ENCODE measurements around the gene TAF7. TPM values are rescaled to one million over a fixed set of nuclear protein-coding genes. Genes with fewer than 3 reads are reported as not detected.
"Not testable (repeated sequence)": the region's sequence is repeated elsewhere in the genome, so short reads cannot be mapped to it uniquely, and the experiment has no call there.

Gene TAF7
- total RNA-seq, 1 experiment from 2014 or later: 48.1 TPM

DNA sequence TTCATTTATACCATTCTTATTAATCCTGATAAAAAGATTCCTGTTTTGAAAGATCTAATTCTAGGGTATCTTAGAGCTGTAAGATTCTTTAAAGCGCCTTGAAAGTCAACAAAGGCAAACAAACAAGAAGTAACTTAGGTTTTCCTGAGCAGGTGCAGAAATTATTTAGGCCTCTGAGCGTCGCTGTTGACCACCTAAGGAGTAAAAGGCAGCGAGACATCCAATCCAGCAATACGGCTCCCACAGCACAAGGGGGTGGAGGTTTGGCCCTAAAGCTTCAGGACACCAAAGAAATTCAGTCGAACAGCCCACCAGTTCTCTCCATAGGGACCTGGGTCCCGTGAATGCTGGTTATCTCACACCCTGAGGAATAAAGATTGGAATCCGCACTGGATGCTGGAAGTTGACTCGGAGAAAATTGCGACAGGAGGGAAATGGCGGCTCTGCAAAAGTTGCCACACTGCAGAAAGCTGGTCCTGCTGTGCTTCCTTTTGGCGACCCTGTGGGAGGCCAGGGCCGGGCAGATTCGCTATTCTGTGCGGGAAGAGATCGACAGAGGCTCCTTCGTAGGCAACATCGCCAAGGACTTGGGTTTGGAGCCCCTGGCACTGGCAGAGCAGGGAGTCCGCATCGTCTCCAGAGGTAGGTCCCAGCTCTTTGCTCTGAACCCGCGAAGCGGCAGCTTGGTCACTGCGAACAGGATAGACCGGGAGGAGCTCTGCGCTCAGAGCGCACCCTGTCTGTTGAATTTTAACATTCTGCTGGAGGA lies 18.1 kb upstream of the TAF7 start, which contains the start of gene PCDHGA2:
Gene PCDHGA2 (plus strand): TSS at position 223 of the 769 bp plus-strand sequence.
- peak; percentile 36 for DNase-seq (ENCODE audit: low read depth)

DNA sequence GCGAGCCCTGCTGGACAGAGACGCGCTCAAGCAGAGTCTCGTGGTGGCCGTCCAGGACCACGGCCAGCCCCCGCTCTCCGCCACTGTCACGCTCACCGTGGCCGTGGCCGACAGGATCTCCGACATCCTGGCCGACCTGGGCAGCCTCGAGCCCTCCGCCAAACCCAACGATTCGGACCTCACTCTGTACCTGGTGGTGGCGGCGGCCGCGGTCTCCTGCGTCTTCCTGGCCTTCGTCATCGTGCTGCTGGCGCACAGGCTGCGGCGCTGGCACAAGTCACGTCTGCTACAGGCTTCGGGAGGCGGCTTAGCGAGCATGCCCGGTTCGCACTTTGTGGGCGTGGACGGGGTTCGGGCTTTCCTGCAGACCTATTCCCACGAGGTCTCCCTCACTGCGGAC lies 12.0 kb upstream of the TAF7 start:
- not testable (repeated sequence) for DNase-seq (ENCODE audit: low read depth)

GRCh38 chr5:141330299-141331080 lies 9.9 kb upstream of the TAF7 start, which contains the start of gene PCDHGA1:
TSS of gene PCDHGA1 (plus strand) at chr5:141330514.
- DNase-seq (ENCODE audit: low read depth): peak; percentile 45

DNA sequence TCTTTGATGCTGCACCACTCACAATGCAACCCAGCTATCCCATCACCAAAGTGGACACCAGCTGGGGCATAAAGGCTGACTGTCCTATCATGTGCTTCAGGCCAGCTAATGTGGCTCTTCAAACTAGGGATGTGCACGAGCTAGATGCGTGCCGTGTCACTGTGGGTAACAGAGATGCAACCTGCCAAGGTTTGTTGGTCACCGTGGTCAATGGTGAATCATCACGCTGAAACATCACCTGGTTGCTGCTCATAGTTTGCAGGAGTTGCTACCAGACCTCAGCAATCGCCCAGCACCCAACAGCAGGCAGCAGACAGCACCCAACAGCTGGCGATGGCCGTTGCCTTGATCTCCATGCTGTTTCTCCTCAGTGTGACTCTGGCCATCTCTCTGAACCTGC lies 7.6 kb upstream of the TAF7 start:
- DNase-seq (ENCODE audit: low read depth): no peak

GRCh38 chr5:141326088-141326854 lies 5.7 kb upstream of the TAF7 start:
- DNase-seq (ENCODE audit: low read depth): peak; percentile 40

DNA sequence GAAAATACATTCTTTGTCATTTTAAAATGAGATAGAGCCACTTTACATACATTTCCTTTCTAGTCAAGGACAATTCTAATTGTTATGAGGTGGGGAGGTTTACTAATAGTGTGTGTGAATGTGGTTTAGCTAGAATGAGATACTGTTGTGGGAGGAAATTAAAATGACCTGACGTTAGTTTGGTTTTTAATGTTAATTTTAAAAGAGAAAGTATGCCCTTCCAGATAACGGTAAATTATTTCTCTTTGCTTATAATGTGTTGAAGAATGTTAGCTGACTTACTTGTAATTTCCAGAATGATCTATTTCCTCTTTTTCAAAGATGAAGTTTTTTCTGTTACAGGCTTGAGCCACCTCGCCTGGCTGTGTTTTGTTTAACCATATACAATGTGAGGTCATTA lies 1.7 kb upstream of the TAF7 start:
- no peak for DNase-seq (ENCODE audit: low read depth)

DNA sequence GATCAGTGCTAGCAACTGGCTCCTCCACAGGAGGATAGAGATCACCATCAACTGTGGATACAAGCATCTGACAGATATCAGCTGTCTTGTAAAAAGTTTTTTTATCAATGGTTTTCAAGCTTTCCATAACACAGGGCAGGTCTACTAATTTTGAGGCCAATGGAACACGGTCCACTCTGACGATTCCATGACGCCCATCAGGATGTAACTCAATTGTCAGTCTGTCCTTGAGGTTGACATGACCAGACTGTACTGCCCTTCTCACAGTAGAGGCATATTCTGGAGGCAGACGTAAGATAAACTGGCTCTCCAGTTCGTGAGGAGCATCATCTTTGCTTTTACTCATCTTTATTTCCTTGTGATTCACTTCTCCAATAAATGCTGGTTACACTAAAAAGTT lies 885 bp downstream of the TAF7 start:
- DNase-seq (ENCODE audit: low read depth): no peak

DNA sequence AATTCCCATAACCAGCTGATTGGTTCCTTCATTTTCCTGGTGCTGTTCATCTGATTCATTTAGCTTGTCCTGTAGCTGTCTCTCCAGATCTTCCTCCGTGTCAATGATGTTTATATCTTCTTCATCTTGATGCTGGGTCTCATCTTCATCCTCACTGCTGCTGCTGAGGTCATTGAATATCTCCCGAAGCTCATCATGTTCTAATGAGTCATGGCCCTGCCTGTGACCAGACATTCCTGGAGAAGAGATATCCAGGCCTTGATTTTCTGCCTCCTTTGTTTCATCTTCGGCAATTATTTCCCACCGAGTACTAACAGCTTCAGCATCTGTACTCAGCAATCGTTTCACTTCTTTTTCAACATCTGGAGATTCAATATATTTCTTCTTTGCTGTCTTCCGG lies 1.4 kb downstream of the TAF7 start:
- DNase-seq (ENCODE audit: low read depth): no peak

- DNase-seq (ENCODE audit: low read depth): not testable (repeated sequence)
These were observed 3.6 kb downstream of the TAF7 start for GRCh38 chr5:141316963-141317362.

DNA sequence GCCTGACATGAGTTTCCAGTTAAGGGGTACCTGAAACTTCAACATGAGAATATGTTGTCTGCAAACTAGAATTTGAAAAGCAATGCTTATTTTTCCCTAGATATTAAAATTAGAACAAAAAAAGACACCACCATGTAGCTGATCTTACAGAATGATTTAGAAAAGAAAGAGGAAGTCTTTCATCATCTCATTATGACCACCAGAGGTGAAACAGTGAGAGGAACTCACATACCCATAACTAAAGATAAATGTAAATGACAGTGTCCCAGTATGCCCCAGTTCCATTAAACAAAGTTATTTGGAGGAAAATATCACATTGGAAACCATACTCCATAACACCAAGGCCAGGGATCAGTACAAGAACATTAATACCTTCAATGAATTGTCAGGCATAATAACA lies 6.9 kb downstream of the TAF7 start:
- DNase-seq (ENCODE audit: low read depth): no peak

GRCh38 chr5:141306630-141307029 lies 14.0 kb downstream of the TAF7 start:
- no peak for DNase-seq (ENCODE audit: low read depth)

DNA sequence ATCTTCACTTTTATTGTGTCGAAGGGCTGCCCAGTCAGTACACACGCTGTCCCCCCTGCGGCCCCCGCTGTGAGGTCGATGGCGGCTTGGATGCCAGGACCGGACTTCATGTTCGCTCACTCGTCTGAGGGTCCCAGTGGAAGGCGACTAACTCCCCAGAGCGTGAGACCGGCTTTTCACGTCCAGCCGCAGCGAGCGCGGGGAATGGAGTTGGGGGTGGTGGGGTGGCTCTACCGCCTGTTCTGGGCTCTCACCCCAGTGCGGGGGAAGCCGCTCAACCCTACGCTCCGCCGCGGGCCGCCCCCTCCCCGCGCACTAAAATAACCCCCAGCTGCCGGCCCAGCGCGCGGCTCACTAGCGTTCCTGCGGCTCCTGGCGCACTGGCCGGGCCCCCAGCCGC lies 16.8 kb downstream of the TAF7 start, which contains the start of gene SLC25A2:
Gene SLC25A2 (minus strand): TSS at position 294 of the 400 bp plus-strand sequence. CDS start 184 bp downstream, at position 110.
- DNase-seq (ENCODE audit: low read depth): no peak

DNA sequence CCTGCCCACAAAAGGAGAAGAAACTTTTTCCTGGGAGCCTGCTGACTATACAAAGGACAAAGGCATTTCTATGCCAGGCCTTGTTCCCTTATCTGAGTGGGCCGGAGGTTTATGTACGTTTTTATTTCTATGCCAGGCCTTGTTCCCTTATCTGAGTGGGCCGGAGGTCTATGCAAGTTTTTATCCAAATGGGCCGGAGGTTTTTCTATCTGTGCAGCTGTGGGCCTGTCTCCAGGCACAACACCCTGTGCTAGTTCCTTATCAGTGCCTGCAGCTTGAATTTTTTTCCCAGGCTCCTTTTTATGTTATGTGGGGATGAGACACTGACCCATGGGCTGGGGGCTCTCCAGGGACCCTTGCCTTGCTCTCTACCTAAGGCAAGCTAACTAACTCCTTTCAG lies 22.2 kb downstream of the TAF7 start:
- no peak for DNase-seq (ENCODE audit: low read depth)

DNA sequence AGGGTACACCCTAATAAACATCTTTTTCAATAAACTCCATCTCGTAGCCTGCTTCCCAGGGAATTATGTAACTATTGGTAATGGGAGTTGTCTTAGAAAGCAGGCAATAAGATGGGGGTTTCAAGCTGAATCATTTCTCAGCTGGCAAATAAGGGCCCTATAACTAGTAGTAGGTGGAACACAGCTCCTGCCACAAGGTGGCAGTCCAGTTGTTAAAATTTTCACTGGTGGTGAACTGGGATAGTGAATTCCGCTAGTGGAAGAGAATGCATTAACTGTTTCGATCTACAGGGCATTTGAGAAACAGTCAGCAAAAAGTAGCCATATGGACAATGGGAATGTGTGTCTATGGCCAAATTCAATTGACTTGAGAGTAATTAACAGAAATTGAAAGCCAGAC lies 47.7 kb downstream of the TAF7 start:
- no peak for DNase-seq (ENCODE audit: low read depth)

- no peak for DNase-seq (ENCODE audit: low read depth)
These were observed 51.4 kb downstream of the TAF7 start for GRCh38 chr5:141269195-141269594.

Other genes starting within 250 kb of the TAF7 start
- 0.37 and 0.43 TPM in 2 replicates for gene PCDHB2, start 226.2 kb downstream of the TAF7 start, total RNA-seq (2014; rRNA removed; shearing (Covaris generic))
- gene PCDHB3, start 220.3 kb downstream of the TAF7 start, total RNA-seq (2014; rRNA removed; shearing (Covaris generic)): 0.03 TPM in 1 of 2 replicates, not detected in the other
- not detected in 2 replicates for gene PCDHB4, start 199.0 kb downstream of the TAF7 start, total RNA-seq (2014; rRNA removed; shearing (Covaris generic))
- 0.10 and 0.90 TPM in 2 replicates for gene PCDHB5, start 185.6 kb downstream of the TAF7 start, total RNA-seq (2014; rRNA removed; shearing (Covaris generic))
- 0.13 and 0.27 TPM in 2 replicates for gene PCDHB6, start 170.7 kb downstream of the TAF7 start, total RNA-seq (2014; rRNA removed; shearing (Covaris generic))
- gene PCDHB7, start 148.1 kb downstream of the TAF7 start, total RNA-seq (2014; rRNA removed; shearing (Covaris generic)): 0.05 TPM in 1 of 2 replicates, not detected in the other
- gene PCDHB8, start 143.0 kb downstream of the TAF7 start, total RNA-seq (2014; rRNA removed; shearing (Covaris generic)): not detected in 2 replicates
- gene PCDHB16, start 138.4 kb downstream of the TAF7 start, total RNA-seq (2014; rRNA removed; shearing (Covaris generic)): 0.03 TPM in 1 of 2 replicates, not detected in the other
- 0.40 TPM in 1 of 2 replicates, not detected in the other for gene PCDHB9, start 133.6 kb downstream of the TAF7 start, total RNA-seq (2014; rRNA removed; shearing (Covaris generic))
- 0.11 TPM in 1 of 2 replicates, not detected in the other for gene PCDHB10, start 128.4 kb downstream of the TAF7 start, total RNA-seq (2014; rRNA removed; shearing (Covaris generic))
- not detected in 2 replicates for gene PCDHB11, start 121.2 kb downstream of the TAF7 start, total RNA-seq (2014; rRNA removed; shearing (Covaris generic))
- gene PCDHB12, start 112.1 kb downstream of the TAF7 start, total RNA-seq (2014; rRNA removed; shearing (Covaris generic)): not detected in 2 replicates
- gene PCDHB13, start 106.9 kb downstream of the TAF7 start, total RNA-seq (2014; rRNA removed; shearing (Covaris generic)): 0.06 TPM in 1 of 2 replicates, not detected in the other
- 0.03 and 0.08 TPM in 2 replicates for gene PCDHB14, start 97.4 kb downstream of the TAF7 start, total RNA-seq (2014; rRNA removed; shearing (Covaris generic))
- 0.03 and 0.10 TPM in 2 replicates for gene PCDHB15, start 75.4 kb downstream of the TAF7 start, total RNA-seq (2014; rRNA removed; shearing (Covaris generic))
- gene SLC25A2, start 16.7 kb downstream of the TAF7 start, total RNA-seq (2014; rRNA removed; shearing (Covaris generic)): not detected in 2 replicates
- 0.07 and 0.32 TPM in 2 replicates for gene PCDHGA1, start 9.7 kb upstream of the TAF7 start, total RNA-seq (2014; rRNA removed; shearing (Covaris generic))
- 0.27 and 0.84 TPM in 2 replicates for gene PCDHGA2, start 18.0 kb upstream of the TAF7 start, total RNA-seq (2014; rRNA removed; shearing (Covaris generic))
- gene PCDHGA3, start 23.0 kb upstream of the TAF7 start, total RNA-seq (2014; rRNA removed; shearing (Covaris generic)): 0.10 and 0.14 TPM in 2 replicates
- 0.53 and 1.4 TPM in 2 replicates for gene PCDHGB1, start 29.3 kb upstream of the TAF7 start, total RNA-seq (2014; rRNA removed; shearing (Covaris generic))
- gene PCDHGA4, start 34.2 kb upstream of the TAF7 start, total RNA-seq (2014; rRNA removed; shearing (Covaris generic)): 0.71 and 0.73 TPM in 2 replicates
- gene PCDHGB2, start 39.2 kb upstream of the TAF7 start, total RNA-seq (2014; rRNA removed; shearing (Covaris generic)): 0.69 and 0.77 TPM in 2 replicates
- 0.07 and 0.21 TPM in 2 replicates for gene PCDHGA5, start 43.4 kb upstream of the TAF7 start, total RNA-seq (2014; rRNA removed; shearing (Covaris generic))
- gene PCDHGB3, start 49.5 kb upstream of the TAF7 start, total RNA-seq (2014; rRNA removed; shearing (Covaris generic)): 0.80 and 1.5 TPM in 2 replicates
- gene PCDHGA6, start 53.1 kb upstream of the TAF7 start, total RNA-seq (2014; rRNA removed; shearing (Covaris generic)): 0.20 and 1.2 TPM in 2 replicates
- gene PCDHGA7, start 62.0 kb upstream of the TAF7 start, total RNA-seq (2014; rRNA removed; shearing (Covaris generic)): 0.03 and 0.11 TPM in 2 replicates
- gene PCDHGB4, start 66.9 kb upstream of the TAF7 start, total RNA-seq (2014; rRNA removed; shearing (Covaris generic)): 9.9 and 10.2 TPM in 2 replicates
- 0.17 and 0.61 TPM in 2 replicates for gene PCDHGA8, start 71.8 kb upstream of the TAF7 start, total RNA-seq (2014; rRNA removed; shearing (Covaris generic))
- 0.37 and 0.55 TPM in 2 replicates for gene PCDHGB5, start 77.2 kb upstream of the TAF7 start, total RNA-seq (2014; rRNA removed; shearing (Covaris generic))
- 0.23 and 0.29 TPM in 2 replicates for gene PCDHGA9, start 82.0 kb upstream of the TAF7 start, total RNA-seq (2014; rRNA removed; shearing (Covaris generic))
- gene PCDHGB6, start 87.2 kb upstream of the TAF7 start, total RNA-seq (2014; rRNA removed; shearing (Covaris generic)): 0.10 and 0.20 TPM in 2 replicates
- gene PCDHGA10, start 92.2 kb upstream of the TAF7 start, total RNA-seq (2014; rRNA removed; shearing (Covaris generic)): 0.80 and 0.90 TPM in 2 replicates
- 0.47 and 0.53 TPM in 2 replicates for gene PCDHGB7, start 96.9 kb upstream of the TAF7 start, total RNA-seq (2014; rRNA removed; shearing (Covaris generic))
- 0.42 and 0.50 TPM in 2 replicates for gene PCDHGA11, start 100.3 kb upstream of the TAF7 start, total RNA-seq (2014; rRNA removed; shearing (Covaris generic))
- gene PCDHGA12, start 109.7 kb upstream of the TAF7 start, total RNA-seq (2014; rRNA removed; shearing (Covaris generic)): 0.66 and 0.70 TPM in 2 replicates
- 36.5 and 44.6 TPM in 2 replicates for gene PCDHGC3, start 155.2 kb upstream of the TAF7 start, total RNA-seq (2014; rRNA removed; shearing (Covaris generic))
- gene PCDHGC4, start 164.2 kb upstream of the TAF7 start, total RNA-seq (2014; rRNA removed; shearing (Covaris generic)): 0.14 and 0.33 TPM in 2 replicates
- 0.87 and 1.4 TPM in 2 replicates for gene PCDHGC5, start 168.3 kb upstream of the TAF7 start, total RNA-seq (2014; rRNA removed; shearing (Covaris generic))